GM19193 (cell line): ENCODE data around the gene CRTAC1.

ENCODE experiments used
- POLR2A ChIP-seq: IDR thresholded peaks from 4 replicates; pipeline ENCODE4 v1.6.1; 2011; ENCODE audit not compliant: insufficient read depth, insufficient read length; ENCODE audit errors: extremely low read depth

CRTAC1 gene

DNA sequence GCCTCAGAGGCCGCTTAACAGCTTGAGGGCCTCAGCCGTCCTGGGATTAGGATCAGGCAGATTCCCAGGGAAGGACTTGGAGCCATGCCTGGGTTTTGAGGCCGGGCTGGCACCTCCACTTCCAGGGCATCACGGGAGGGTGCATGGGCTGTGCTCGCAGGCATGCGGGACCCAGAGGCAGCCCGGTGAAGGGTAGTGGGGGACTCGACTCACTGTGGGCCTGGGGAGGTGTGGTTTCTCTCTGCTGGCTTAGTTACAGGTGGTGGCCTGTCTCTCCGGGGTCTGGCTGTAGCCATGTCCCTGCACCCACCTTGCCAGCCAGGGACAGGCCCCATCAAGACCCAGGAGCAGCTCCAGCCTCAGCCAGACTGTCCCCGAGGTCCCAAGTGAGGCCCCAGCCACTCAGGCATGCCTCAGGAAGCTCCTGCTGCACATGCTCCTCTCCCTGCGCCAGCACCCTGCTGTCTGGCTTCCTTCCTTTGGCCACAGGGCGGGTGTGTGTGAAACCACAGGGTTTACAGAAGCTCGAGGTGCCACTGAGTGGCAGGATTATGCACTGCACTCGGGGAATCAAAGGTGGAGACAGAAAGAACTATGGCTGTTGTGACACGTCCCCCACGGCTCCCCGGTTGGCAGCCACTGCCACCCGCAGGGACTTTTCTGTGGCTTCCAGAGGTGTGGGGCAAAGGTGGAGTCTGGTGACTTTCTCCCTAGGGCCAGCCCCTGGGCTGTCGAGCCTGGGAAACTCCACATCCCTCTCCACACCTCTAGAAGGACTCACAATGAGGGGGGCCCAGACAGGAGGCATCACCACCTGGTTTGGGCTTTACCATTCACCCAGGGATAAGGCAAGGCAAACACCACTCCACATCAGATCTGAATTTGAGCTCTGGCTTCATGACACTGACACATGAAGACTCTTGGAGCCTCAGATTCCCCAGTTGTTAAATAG, 161.1 kb downstream of the CRTAC1 start:
- TF ChIP-seq POLR2A = no peak

DNA sequence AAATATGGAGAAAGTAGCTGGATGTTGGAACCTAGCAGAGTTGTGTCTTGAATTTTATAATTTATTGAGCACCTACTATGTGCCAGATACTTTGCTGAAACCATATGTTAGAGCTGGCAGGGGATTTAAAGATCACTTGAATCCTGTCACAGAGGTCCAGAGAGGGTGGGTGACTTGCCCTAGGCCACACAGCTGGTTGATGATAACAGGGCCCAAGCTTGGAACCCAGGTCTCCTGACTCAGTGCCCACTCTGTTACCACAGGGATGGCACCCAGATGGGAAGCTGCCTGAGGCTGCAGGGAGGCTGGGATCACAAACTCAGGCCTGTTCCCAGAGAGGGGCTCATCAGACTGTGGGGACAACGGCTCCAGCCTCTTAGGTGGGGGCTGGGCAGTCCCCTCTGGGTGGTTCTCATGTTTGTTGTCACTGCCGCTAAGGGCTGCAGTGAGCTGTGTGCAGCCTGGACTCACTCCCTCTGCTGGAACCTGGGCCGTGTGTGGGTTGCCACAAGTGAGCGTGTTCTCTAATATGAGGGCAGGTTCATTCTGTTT, 162.2 kb downstream of the CRTAC1 start:
- no peak for TF ChIP-seq POLR2A

GRCh38 chr10:97867220-97867800, 163.1 kb downstream of the CRTAC1 start:
- no peak for TF ChIP-seq POLR2A

GRCh38 chr10:97866524-97867219, 163.7 kb downstream of the CRTAC1 start:
- TF ChIP-seq POLR2A = no peak

DNA sequence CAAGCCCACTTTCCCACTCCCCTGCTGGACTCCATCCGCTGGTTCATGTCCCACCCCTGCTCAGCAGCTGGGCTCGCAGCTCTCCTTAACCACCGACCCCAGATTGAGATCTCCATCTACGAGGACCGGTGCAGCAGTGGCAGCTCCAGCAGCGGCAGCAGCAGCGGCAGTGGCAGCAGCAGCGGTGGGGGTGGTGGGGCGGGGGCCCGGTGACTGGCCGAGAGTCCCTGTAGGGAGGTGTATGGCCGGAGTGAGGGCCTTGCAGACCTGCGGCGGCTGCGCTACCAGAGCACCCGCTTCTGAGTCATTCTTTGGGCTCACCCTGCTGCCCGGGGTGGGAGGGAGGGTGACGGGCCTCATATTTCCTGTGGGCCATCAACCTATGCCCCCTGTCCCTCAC, 164.9 kb downstream of the CRTAC1 start:
- TF ChIP-seq POLR2A = no peak

- TF ChIP-seq POLR2A = no peak
Observed at GRCh38 chr10:97863808-97864207, 166.6 kb downstream of the CRTAC1 start.

DNA sequence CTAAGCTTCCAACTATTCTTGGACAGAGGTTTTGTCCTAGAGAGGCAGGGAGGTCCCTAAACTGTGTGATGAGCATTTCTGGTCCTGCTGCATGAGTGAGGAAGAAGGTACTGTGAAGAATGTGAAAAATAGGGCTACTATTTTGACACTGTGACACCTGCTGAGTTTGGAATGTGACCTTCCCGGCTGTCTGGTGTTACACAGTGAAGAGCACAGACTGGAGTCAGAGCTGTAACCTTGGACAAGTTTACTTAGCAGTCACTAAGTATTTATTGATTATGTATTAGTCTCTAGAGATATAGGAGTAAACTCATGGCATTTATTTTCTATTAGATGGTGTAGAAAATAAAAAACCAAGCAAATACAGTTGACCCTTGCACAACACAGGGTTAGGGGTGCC, 168.5 kb downstream of the CRTAC1 start:
- TF ChIP-seq POLR2A = no peak

GRCh38 chr10:97861097-97861750, 169.2 kb downstream of the CRTAC1 start:
- no peak for TF ChIP-seq POLR2A

DNA sequence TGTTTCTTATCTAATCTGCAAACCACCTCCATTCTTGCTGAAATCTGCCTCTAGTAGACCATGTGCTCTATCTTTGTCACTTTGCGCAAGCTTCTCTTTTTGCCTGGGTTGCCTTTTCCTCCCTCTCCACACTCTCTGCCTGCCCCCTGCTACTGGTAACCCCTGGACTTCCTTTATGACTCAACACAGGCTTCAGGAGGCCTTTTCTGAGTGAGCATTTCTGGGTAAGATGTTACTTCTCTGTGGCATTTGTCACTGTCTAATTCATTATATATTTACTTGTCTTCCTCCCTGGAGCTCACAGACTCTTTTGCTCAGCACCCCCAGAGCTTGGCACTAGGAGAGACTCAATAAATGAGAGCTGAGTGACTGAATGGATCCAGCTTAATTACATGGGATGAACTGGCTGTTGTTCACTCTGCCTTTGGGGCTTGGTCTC, 172.4 kb downstream of the CRTAC1 start:
- TF ChIP-seq POLR2A = no peak

- TF ChIP-seq POLR2A = no peak
Observed at GRCh38 chr10:97854743-97855142, 175.7 kb downstream of the CRTAC1 start.

DNA sequence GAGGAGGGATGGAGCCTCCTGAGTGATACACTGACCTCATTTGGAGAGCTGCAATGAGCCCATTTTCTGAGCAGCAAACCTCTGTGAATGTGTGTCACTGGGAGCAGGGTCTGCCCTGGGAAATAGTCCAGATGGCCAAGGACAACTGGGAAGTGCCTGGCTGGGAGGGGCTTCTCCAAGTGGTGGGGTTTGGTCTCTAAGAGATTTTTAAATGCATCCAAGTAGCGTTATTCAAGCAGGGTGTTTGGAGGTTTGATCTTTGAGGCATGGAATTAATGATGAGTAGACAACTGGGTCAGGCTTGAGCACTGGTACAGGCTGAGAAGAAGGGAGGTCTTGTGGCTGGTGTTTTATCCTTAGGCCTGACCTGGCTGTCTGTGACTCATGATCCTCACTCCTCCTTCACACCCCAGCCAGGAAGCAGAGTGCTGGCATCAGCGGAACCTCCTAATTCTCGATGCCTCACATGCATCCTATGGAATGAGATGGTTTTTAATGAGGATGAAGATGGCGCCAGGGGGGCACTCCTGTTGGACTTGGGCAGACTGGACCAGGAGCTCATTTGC, 177.5 kb downstream of the CRTAC1 start:
- no peak for TF ChIP-seq POLR2A

- no peak for TF ChIP-seq POLR2A
Observed at GRCh38 chr10:97852277-97852676, 178.1 kb downstream of the CRTAC1 start.

DNA sequence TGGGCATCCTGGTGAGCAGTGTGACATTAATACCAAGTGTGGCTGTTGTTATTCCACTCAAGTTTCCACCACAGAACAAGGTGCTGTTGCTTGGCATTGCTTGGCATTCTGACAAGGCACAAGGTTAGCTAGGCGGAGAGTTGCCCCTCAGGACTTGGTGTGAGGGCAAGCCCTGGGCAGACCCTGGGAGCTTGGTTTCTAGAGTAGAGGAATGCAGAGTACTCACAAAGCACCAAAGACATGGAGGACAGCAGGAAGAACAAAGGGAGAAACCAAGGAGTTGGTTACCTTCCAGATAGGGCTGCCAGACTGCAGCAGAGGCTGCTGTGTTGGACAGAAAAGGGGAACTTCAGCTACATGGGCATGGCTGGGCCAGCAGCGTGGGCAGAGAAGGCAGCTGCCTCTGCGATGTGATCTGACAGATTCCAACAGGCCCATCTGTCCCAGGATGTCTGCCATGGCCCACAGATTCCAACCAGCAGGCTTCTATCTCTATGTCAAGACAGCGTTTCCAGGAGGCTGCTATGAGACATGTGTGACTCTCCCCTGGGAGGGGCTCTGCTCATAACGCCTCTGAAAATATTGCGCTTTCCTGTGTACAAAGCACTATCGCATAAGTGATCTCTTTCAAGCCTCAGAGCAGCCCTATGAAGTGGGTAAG, 178.9 kb downstream of the CRTAC1 start:
- TF ChIP-seq POLR2A = no peak

GRCh38 chr10:97850446-97850845, 180.0 kb downstream of the CRTAC1 start:
- TF ChIP-seq POLR2A = no peak
